Measurements from ENCODE around the gene LYRM1.
"Not testable (repeated sequence)": the region's sequence is repeated elsewhere in the genome, so short reads cannot be mapped to it uniquely, and the experiment has no call there.

LYRM1 gene

DNA sequence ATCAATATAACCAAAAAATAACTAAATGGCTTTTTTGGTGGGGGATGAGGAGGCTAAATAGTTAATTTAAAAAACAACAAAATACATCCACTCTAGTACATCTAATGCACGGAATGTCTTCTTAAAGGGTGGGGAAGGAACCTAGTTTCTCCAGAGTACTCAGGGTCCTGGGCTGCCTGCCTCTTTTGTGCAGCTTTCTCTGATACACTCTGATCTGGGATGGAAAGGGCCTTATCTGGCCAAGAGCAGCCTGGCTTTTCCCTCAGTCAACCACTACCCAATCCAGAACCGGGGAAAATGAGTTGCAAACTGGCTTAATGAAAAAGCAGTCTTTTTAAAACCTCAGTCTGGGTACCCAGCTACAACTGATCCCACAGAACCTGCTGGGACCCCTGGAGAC, 43.3 kb upstream of the LYRM1 start:
- no peak for TF ChIP-seq CTCF (IDR thresholded peaks at IDR 0.05)
- no peak for DNase-seq (ENCODE audit: low spot score)
- H3K27ac ChIP-seq, result peak overlapping the region in 1 of 2 donors; percentile 33
- H3K4me3 ChIP-seq, result no peak overlapping the region

GRCh38 chr16:20859229-20859628, 41.3 kb upstream of the LYRM1 start:
- no peak overlapping the region for H3K4me3 ChIP-seq
- H3K27ac ChIP-seq, result peak overlapping the region; percentile 3 to 42

DNA sequence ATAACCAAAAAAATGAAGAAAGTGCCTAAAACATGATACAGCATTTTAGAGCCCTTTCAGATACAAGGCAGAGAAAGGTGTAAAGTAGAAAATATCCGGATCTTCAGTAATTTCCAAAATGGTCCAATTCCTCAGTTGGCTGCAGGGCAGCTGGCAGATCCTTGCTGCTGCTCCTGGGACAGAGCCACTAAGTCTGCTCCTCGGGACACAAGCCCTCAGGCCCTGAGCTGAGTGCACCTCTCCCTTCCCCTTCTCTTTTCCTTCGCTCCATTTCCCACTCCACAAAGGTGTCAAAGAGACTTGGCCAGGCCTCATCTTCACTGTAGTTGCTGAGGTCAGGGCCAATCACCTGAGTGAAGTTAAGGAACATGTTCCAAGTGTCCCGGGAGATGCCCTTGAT, 40.9 kb upstream of the LYRM1 start:
- DNase-seq (ENCODE audit: low spot score), result no peak
- H3K4me3 ChIP-seq, result no peak overlapping the region
- H3K27ac ChIP-seq, result peak overlapping the region; percentile 1 to 79
- no peak for TF ChIP-seq CTCF (IDR thresholded peaks at IDR 0.05)

More at GRCh38 chr16:20859229-20859628, 41.3 kb upstream of the LYRM1 start:
- no peak for TF ChIP-seq CTCF (IDR thresholded peaks at IDR 0.05)
- no peak for DNase-seq (ENCODE audit: low spot score)

GRCh38 chr16:20860361-20860760, 40.2 kb upstream of the LYRM1 start:
- Histone ChIP-seq H3K27ac (peak overlapping the region in 1 of 2 donors; percentile 79), H3K4me3 (no peak overlapping the region)
- TF ChIP-seq CTCF (IDR thresholded peaks at IDR 0.05), result no peak
- DNase-seq (ENCODE audit: low spot score), result no peak

DNA sequence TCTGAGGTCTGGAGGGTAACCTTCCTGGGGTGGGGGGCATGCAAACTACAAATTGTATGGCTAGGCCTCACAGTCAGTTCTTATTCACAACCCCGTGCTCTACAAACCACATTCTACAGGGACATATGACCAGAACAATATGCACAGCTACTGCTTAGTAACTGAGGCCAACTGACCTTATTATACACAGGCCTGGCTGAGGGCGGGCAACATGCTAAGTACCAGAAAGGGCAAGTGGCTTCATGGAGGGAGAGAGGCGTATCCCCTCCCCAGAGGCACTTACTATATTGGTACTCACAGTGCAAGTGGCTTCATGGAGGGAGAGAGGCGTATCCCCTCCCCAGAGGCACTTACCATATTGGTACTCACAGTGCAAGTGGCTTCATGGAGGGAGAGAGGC, 39.6 kb upstream of the LYRM1 start:
- not testable (repeated sequence) for H3K4me3 ChIP-seq; DNase-seq (ENCODE audit: low spot score)
- H3K27ac ChIP-seq, result peak overlapping the region in 1 of 2 donors; percentile 52

- TF ChIP-seq CTCF (IDR thresholded peaks at IDR 0.05), result no peak
- DNase-seq (ENCODE audit: low spot score), result no peak
- Histone ChIP-seq H3K27ac (peak overlapping the region in 1 of 2 donors; percentile 13), H3K4me3 (no peak overlapping the region)
Observed at GRCh38 chr16:20862162-20862960, 38.2 kb upstream of the LYRM1 start.

DNA sequence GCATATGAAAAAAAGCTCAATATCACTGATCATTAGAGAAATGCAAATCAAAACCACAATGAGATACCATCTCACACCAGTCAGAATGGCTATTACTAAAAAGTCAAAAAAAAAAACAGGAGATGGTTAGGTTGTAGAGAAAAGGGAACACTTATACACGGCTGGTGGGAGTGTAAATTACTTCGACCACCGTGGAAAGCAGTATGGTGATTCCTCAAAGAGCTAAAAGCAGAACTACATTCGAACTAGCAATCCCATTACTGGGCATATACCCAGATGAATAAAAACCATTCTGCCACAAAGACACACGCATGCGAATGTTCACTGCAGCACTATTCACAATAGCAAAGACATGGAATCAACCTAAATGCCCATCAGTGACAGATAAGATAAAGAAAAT, 36.2 kb upstream of the LYRM1 start:
- H3K4me3 ChIP-seq; H3K27ac ChIP-seq; DNase-seq (ENCODE audit: low spot score): not testable (repeated sequence)

GRCh38 chr16:20865420-20866131, 35.0 kb upstream of the LYRM1 start:
- no peak overlapping the region for H3K4me3 ChIP-seq
- DNase-seq (ENCODE audit: low spot score), result no peak
- H3K27ac ChIP-seq, result peak overlapping the region; percentile 71 to 81
- TF ChIP-seq CTCF (IDR thresholded peaks at IDR 0.05), result no peak

Measured in coronary artery (tissue), 2 donors.